NB4 (cell line): ENCODE measurements around the gene RDX.

Experiments used
- POLR2A ChIP-seq: IDR thresholded peaks from 2 replicates; pipeline ENCODE4 v1.6.1; 2011; ENCODE audit warnings: mild to moderate bottlenecking; ENCODE audit not compliant: insufficient read length; ENCODE audit errors: extremely low read depth
- TF ChIP-seq, protein P1 (sequence below): IDR thresholded peaks from one replicate; pipeline ENCODE4 v1.5.1; 2012; ENCODE audit warnings: low read depth, low read length
- TF ChIP-seq, protein P2 (sequence below): IDR thresholded peaks from 2 replicates; pipeline ENCODE4 v1.6.1; 2011; ENCODE audit warnings: low read depth, low read length

DNA sequence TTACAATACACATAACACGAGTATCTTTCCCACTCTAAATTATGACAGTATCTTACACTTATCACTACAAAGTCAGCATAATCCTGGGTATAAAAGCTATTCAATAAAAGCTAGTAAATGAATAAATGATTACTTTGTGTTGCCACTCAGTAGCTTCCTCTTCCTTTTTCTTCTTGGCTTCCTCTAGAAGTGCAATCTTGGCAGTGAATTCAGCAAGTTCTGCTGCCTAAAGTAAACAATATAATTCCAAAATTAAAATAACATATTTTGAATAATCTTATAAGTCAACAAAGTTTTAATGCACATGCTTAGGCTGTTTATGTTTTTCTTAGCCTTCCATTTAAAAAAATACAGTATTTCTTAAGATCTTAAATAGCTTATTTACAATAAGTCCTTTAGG is 60.4 kb downstream of the RDX start:
- TF ChIP-seq, protein P1, sequence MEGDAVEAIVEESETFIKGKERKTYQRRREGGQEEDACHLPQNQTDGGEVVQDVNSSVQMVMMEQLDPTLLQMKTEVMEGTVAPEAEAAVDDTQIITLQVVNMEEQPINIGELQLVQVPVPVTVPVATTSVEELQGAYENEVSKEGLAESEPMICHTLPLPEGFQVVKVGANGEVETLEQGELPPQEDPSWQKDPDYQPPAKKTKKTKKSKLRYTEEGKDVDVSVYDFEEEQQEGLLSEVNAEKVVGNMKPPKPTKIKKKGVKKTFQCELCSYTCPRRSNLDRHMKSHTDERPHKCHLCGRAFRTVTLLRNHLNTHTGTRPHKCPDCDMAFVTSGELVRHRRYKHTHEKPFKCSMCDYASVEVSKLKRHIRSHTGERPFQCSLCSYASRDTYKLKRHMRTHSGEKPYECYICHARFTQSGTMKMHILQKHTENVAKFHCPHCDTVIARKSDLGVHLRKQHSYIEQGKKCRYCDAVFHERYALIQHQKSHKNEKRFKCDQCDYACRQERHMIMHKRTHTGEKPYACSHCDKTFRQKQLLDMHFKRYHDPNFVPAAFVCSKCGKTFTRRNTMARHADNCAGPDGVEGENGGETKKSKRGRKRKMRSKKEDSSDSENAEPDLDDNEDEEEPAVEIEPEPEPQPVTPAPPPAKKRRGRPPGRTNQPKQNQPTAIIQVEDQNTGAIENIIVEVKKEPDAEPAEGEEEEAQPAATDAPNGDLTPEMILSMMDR: no peak
- TF ChIP-seq POLR2A: no peak
- TF ChIP-seq, protein P2, sequence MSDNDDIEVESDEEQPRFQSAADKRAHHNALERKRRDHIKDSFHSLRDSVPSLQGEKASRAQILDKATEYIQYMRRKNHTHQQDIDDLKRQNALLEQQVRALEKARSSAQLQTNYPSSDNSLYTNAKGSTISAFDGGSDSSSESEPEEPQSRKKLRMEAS: no peak
